K562 (cell line): ENCODE data around the gene FNBP1. TPM values are rescaled to one million over a fixed set of nuclear protein-coding genes. Genes with fewer than 3 reads are reported as not detected.

Experiments used
- ADNP ChIP-seq: fragments of 200-800 bp; sonication (Bioruptor generic); IDR thresholded peaks from 2 replicates; pipeline ENCODE4 v1.6.1; 2016; ENCODE audit warnings: missing genetic modification characterization, missing compliant biosample characterization
- ATF7 ChIP-seq: fragments of 450-650 bp; IDR thresholded peaks from 2 replicates; pipeline ENCODE4 v1.7.1; 2014; ENCODE audit warnings: mild to moderate bottlenecking, moderate library complexity
- BCOR ChIP-seq: fragments of 450-650 bp; IDR thresholded peaks from 2 replicates; pipeline ENCODE4 v1.6.1; 2016
- ELF4 ChIP-seq: fragments of 450-650 bp; formaldehyde crosslinking; IDR thresholded peaks from 2 replicates; pipeline ENCODE4 v1.4.0; 2022; ENCODE audit warnings: missing genetic modification characterization
- MAFG ChIP-seq: fragments of 450-650 bp; conservative IDR thresholded peaks from 2 replicates; pipeline ENCODE4 v1.6.1; 2016; ENCODE audit warnings: missing genetic modification characterization, missing compliant biosample characterization
- MITF ChIP-seq: IDR thresholded peaks from 2 replicates; pipeline ENCODE4 v1.6.1; 2014; ENCODE audit warnings: antibody characterized with exemption
- MTA2 ChIP-seq: fragments of 450-650 bp; IDR thresholded peaks from 2 replicates; pipeline ENCODE4 v1.6.1; 2016; ENCODE audit warnings: low read depth
- MYNN ChIP-seq, 2 experiments: sonication (generic); formaldehyde crosslinking in 1 of 2; IDR thresholded peaks; 2 replicates each; pipeline versions ENCODE4 v1.5.0 to v1.6.1; 2016 to 2020; ENCODE audit warnings: antibody characterized with exemption in 1 of 2, missing genetic modification reagents in 1 of 2
- NFIX ChIP-seq: fragments of 250-450 bp; sonication (Bioruptor Pico); IDR thresholded peaks from 2 replicates; pipeline ENCODE4 v1.4.0; 2020; ENCODE audit warnings: low read depth, mild to moderate bottlenecking, moderate library complexity
- POLR3A ChIP-seq: IDR thresholded peaks from 2 replicates; pipeline ENCODE4 v1.6.1; 2011; ENCODE audit warnings: borderline replicate concordance, mild to moderate bottlenecking, moderate library complexity; ENCODE audit not compliant: insufficient read length, insufficient read depth; ENCODE audit errors: extremely low read depth
- SREBF2 ChIP-seq: sonication (generic); formaldehyde crosslinking; IDR thresholded peaks from 2 replicates; pipeline ENCODE4 v1.4.0; 2020; ENCODE audit warnings: mild to moderate bottlenecking, missing genetic modification reagents
- TBL1XR1 ChIP-seq, 2 experiments: IDR thresholded peaks; 2 replicates each; pipeline ENCODE4 v1.6.1; 2012; ENCODE audit warnings: improper control_type of control experiment in 2 of 2, low read length in 2 of 2, mild to moderate bottlenecking in 1 of 2
- YY1 ChIP-seq, 3 experiments: IDR thresholded peaks; 2 replicates each; pipeline ENCODE4 v1.6.1; 2011; ENCODE audit warnings: low read length in 2 of 3, mild to moderate bottlenecking in 2 of 3, moderate library complexity in 2 of 3, borderline replicate concordance in 1 of 3, control low read depth in 1 of 3, low read depth in 1 of 3; ENCODE audit not compliant: insufficient read depth in 3 of 3, insufficient replicate concordance in 2 of 3, control insufficient read depth in 1 of 3, insufficient read length in 1 of 3; ENCODE audit errors: extremely low read depth in 1 of 3
- ZBTB9 ChIP-seq: fragments of 450-650 bp; formaldehyde crosslinking; IDR thresholded peaks from 2 replicates; pipeline ENCODE4 v1.4.0; 2020; ENCODE audit warnings: mild to moderate bottlenecking, moderate library complexity
- ZNF134 ChIP-seq: fragments of 250-450 bp; sonication (Bioruptor Pico); conservative IDR thresholded peaks from 2 replicates; pipeline ENCODE4 v1.4.0; 2020
- polyA plus RNA-seq, 8 experiments: library from polyadenylated mRNA; depleted of rRNA in 4 of 8; stranded (reverse) in 5 of 8; unstranded in 3 of 8; fragments of >200 nt; fragmentation: Nextera tagmentation in 2 of 8; fragmentation: Illumina TruSeq in 1 of 8; extraction: Ambion mirVana in 2 of 8; extraction: Trizol in 1 of 8; gene quantifications; 2 replicates each; pipeline versions ENCODE4 v1.2.1 to v1.2.3, GENCODE V29; 2011 to 2014; ENCODE audit warnings: inconsistent platforms in 1 of 8, missing spikeins in 1 of 8
- total RNA-seq, 7 experiments: library from RNA; depleted of rRNA in 6 of 7; stranded (reverse); fragments of >200 nt in 6 of 7; fragmentation: Illumina TruSeq in 2 of 7; extraction: Trizol in 2 of 7; gene quantifications; 2 replicates each; pipeline versions ENCODE4 v1.2.1 to v1.2.3, GENCODE V29; 2011 to 2021; ENCODE audit warnings: low replicate concordance in 1 of 7
- TF ChIP-seq, protein P1 (sequence below): IDR thresholded peaks from 2 replicates; pipeline ENCODE4 v1.6.1; 2016; ENCODE audit warnings: missing genetic modification characterization, missing compliant biosample characterization
- TF ChIP-seq, protein P2 (sequence below): sonication (generic); formaldehyde crosslinking; IDR thresholded peaks from 2 replicates; pipeline ENCODE4 v1.8.1; 2023; ENCODE audit warnings: missing genetic modification reagents, mild to moderate bottlenecking, borderline replicate concordance

The FNBP1 gene
- total and polyA plus RNA-seq, 9 of the 15 experiments (the other 6 are each of a cell fraction or from before 2014, with no cell fraction given) = 1.8 to 14.9 (median 7.6) TPM

DNA sequence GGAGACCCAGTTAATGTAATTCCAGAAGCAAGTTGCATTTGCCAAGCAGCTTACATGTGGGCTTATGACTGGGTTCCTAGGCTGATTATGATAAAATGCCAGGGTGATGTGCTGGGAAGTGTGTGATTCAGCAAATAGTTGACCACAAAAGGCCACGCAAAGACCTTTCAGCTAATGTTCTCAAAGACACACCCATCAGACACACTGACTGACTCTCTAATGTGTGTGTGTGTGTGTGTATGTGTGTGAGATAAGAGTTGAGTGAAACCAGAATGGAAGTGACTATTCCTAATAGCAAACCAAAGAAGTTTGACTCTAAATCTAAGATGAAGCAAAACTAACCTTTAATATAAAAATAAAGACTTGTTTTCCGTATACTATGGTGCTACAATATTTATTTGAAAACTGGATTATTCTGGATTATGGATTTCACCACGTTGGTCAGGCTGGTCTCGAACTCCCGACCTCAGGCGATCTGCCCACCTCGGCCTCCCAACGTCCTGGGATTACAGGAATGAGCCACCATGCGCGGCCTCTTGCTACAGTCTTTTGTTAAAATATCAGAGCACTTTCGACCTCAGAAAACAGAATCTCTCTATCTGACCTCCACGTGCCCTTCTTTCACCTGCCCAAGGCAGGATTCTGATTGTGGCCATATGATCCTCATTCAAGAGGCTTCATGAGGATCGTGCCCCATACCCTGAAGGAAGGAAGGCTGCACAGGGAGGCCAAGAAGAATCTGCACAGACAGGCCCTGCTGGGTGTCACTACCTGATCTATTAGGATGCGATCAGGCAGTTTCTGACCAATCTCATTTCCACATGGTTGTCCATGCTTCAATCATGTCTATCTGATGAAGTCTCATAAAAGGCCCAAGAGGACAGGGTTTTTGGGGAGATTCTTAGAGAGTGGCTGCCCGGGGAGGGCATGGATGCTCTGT, 132.1 kb downstream of the FNBP1 start (continued):
- TF ChIP-seq POLR3A = no peak
- TF ChIP-seq ELF4 = peak; percentile 37; the same call in 1 of the 2 replicates
- peak; percentile 94 for TF ChIP-seq MYNN (IDR thresholded peaks at IDR 0.05)
- TF ChIP-seq MYNN (CRISPR knock-in tag; IDR thresholded peaks at IDR 0.05) = no peak
- no peak for TF ChIP-seq NFIX
- TF ChIP-seq YY1 (IDR thresholded peaks at IDR 0.05; ENCODE audit: borderline replicate concordance in 1 of 3, control insufficient read depth in 1 of 3, extremely low read depth in 1 of 3, insufficient read depth in 3 of 3, insufficient read length in 1 of 3, insufficient replicate concordance in 2 of 3, low read depth in 1 of 3, low read length in 2 of 3) = no peak
- TF ChIP-seq ZNF134 (CRISPR knock-in tag) = no peak
- TF ChIP-seq, protein P1, sequence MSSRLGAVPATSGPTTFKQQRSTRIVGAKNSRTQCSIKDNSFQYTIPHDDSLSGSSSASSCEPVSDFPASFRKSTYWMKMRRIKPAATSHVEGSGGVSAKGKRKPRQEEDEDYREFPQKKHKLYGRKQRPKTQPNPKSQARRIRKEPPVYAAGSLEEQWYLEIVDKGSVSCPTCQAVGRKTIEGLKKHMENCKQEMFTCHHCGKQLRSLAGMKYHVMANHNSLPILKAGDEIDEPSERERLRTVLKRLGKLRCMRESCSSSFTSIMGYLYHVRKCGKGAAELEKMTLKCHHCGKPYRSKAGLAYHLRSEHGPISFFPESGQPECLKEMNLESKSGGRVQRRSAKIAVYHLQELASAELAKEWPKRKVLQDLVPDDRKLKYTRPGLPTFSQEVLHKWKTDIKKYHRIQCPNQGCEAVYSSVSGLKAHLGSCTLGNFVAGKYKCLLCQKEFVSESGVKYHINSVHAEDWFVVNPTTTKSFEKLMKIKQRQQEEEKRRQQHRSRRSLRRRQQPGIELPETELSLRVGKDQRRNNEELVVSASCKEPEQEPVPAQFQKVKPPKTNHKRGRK (tag) = no peak
- TF ChIP-seq MITF = peak; percentile 69; the same call in 1 of the 2 replicates
- TF ChIP-seq, protein P2, sequence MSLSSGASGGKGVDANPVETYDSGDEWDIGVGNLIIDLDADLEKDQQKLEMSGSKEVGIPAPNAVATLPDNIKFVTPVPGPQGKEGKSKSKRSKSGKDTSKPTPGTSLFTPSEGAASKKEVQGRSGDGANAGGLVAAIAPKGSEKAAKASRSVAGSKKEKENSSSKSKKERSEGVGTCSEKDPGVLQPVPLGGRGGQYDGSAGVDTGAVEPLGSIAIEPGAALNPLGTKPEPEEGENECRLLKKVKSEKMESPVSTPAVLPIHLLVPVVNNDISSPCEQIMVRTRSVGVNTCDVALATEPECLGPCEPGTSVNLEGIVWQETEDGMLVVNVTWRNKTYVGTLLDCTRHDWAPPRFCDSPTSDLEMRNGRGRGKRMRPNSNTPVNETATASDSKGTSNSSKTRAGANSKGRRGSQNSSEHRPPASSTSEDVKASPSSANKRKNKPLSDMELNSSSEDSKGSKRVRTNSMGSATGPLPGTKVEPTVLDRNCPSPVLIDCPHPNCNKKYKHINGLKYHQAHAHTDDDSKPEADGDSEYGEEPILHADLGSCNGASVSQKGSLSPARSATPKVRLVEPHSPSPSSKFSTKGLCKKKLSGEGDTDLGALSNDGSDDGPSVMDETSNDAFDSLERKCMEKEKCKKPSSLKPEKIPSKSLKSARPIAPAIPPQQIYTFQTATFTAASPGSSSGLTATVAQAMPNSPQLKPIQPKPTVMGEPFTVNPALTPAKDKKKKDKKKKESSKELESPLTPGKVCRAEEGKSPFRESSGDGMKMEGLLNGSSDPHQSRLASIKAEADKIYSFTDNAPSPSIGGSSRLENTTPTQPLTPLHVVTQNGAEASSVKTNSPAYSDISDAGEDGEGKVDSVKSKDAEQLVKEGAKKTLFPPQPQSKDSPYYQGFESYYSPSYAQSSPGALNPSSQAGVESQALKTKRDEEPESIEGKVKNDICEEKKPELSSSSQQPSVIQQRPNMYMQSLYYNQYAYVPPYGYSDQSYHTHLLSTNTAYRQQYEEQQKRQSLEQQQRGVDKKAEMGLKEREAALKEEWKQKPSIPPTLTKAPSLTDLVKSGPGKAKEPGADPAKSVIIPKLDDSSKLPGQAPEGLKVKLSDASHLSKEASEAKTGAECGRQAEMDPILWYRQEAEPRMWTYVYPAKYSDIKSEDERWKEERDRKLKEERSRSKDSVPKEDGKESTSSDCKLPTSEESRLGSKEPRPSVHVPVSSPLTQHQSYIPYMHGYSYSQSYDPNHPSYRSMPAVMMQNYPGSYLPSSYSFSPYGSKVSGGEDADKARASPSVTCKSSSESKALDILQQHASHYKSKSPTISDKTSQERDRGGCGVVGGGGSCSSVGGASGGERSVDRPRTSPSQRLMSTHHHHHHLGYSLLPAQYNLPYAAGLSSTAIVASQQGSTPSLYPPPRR (CRISPR knock-in tag) = no peak
- peak; percentile 96 for TF ChIP-seq MAFG (tag)
- peak; percentile 81 to 92; a peak in 3 of 4 replicates for TF ChIP-seq TBL1XR1 (IDR thresholded peaks at IDR 0.05; ENCODE audit: low read length in 2 of 2)
- TF ChIP-seq SREBF2 (CRISPR knock-in tag) = no peak
- peak; percentile 71; the same call in 1 of the 2 replicates for TF ChIP-seq ZBTB9 (CRISPR knock-in tag)
- TF ChIP-seq ATF7 = peak; percentile 86
- peak; percentile 98 for TF ChIP-seq ADNP
- peak; percentile 87 for TF ChIP-seq BCOR
- peak; percentile 88 for TF ChIP-seq MTA2
